ENCODE measurements around the gene CLIC4.

CLIC4 gene

DNA sequence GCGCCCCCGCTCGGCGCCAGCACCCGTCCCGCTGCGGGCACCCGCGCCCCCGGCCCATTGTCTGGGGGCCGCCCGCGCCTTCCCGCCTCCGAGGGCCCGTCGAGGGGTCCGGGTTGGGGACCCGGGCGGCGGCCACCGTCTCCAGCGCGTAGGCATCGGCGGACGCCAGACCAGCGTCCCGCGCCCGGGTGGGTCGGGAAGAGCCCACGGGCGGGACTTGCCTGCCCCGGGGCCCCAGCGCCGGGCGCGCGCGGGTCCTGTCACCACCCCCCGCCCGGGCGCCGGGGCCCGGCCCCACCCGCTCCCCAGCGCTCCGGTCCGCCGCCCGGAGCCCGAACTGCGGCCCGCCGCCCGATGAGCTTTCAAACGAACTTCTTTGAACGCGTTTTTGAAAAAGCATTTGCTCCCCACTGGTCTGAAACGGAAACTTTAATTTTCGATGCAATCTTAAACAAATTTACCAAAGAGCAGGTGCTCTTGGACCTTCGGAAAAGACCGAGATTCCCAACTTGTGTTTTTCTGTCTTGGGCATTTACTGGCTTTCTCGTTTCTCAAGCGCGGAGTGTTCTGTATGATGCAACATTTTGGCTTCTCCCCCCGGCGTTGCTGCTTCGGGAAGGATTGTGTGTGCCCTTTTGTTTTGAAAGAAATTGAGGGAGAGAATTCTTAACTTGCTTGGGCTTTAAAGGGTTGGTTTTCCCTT is 615 bp downstream of the CLIC4 start:
- Histone ChIP-seq H3K4me2 (ENCODE audit: insufficient read depth, low read length) (peak overlapping the region; percentile 79), H3K27ac (ENCODE audit: low read length) (peak overlapping the region; percentile 89), H3K27me3 (ENCODE audit: insufficient read depth, low read length, poor library complexity) (peaks cover 4% of the 10 kb centered on the region), H3K9ac (ENCODE audit: low read depth, low read length) (peak overlapping the region; percentile 91), H2AFZ (ENCODE audit: low read depth, low read length) (peak overlapping the region; percentile 74), H3K36me3 (ENCODE audit: insufficient read depth, low read length) (peaks cover 3% of the 10 kb centered on the region; the same call in 1 of the 2 replicates), H3K4me1 (ENCODE audit: insufficient read depth, low read length) (peaks cover 57% of the 10 kb centered on the region), H3K4me3 (ENCODE audit: low read depth in 1 of 2, low read length in 2 of 2) (peak overlapping the region; percentile 68 to 100), H4K20me1 (ENCODE audit: insufficient read depth, low read length) (peaks cover 17% of the 10 kb centered on the region), H3K79me2 (ENCODE audit: insufficient read depth, low read length) (peaks cover 57% of the 10 kb centered on the region), H3K9me3 (ENCODE audit: insufficient read depth, low read length, severe bottlenecking) (no peaks in the 10 kb centered on the region)
- DNase-seq, result peak; percentile 57
- peak; percentile 38 for TF ChIP-seq EZH2 (IDR thresholded peaks at IDR 0.05; ENCODE audit: borderline replicate concordance, low read depth, low read length, severe bottlenecking)
- TF ChIP-seq, protein P1, sequence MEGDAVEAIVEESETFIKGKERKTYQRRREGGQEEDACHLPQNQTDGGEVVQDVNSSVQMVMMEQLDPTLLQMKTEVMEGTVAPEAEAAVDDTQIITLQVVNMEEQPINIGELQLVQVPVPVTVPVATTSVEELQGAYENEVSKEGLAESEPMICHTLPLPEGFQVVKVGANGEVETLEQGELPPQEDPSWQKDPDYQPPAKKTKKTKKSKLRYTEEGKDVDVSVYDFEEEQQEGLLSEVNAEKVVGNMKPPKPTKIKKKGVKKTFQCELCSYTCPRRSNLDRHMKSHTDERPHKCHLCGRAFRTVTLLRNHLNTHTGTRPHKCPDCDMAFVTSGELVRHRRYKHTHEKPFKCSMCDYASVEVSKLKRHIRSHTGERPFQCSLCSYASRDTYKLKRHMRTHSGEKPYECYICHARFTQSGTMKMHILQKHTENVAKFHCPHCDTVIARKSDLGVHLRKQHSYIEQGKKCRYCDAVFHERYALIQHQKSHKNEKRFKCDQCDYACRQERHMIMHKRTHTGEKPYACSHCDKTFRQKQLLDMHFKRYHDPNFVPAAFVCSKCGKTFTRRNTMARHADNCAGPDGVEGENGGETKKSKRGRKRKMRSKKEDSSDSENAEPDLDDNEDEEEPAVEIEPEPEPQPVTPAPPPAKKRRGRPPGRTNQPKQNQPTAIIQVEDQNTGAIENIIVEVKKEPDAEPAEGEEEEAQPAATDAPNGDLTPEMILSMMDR (IDR thresholded peaks at IDR 0.05; ENCODE audit: borderline replicate concordance, extremely low read depth, low read length, poor library complexity, severe bottlenecking), result no peak
- 0 out of 3 replicates have a peak, but pooled peaks have one; percentile 4 for ATAC-seq (ENCODE audit: insufficient read depth, low read depth)

DNA sequence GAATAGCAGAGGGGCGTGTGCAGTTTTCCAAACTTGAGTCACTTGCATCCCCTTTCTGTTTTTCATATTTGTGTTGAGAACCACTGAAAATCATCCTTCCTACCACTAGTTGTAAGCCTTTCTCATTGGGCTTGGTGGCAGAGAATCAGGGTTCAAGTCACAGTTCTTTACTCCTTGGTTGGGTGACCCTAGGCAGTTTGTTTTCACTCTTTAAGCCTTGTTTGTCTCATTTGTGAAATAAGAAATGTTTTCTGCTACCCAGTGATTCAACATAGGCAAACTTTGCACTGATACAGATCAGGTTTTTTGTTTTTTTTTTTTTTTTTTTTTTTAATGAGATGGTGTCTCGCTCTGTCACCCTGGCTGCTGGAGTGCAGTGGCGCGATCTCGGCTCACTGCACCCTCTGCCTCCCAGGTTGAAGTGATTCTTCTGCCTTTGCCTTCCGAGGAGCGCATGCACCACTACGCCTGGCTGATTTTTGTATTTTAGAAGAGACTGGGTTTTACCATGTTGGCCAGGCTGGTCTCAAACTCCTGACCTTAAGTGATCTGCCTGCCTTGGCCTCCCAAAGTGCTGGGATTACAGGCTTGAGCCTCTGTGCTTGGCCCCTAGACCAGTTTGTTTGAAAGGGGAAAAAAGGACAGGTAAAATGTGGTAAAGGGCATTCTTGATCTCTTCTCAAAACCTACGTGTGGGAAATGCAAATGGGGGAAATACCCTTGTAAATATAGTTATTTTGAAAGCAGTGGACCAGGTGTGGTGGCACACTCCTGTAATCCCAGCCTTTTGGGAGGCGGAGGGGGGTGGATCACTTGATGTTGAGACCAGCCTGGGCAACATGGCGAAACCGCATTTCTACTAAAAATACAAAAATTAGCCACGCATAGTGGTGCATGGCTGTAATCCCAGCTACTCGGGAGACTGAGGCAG is 3.2 kb downstream of the CLIC4 start:
- H3K79me2 ChIP-seq (ENCODE audit: insufficient read depth, low read length), result peaks cover 81% of the 10 kb centered on the region

DNA sequence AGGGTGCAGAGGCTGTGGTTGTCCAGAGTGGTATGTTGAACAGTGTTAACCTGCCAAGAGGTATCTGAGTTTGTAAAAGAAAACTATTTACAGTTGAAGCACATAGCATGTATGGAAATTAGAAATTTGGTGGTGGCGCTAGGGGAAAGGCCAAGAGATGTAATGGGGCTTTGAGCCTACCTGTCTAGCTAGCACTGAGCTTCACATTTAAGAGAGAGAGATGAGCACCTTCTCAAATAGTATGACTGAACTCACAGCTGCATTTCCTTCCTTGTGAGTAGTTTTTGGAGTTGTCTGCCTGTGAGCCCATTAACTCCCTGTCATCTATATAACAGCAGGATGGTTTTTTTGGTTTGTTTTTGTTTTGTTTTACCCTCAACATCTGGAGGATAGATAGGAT is 4.0 kb downstream of the CLIC4 start:
- DNase-seq, result no peak
- Histone ChIP-seq H3K9me3 (ENCODE audit: insufficient read depth, low read length, severe bottlenecking) (no peaks in the 10 kb centered on the region), H3K9ac (ENCODE audit: low read depth, low read length) (no peak overlapping the region), H3K27ac (ENCODE audit: low read length) (no peak overlapping the region), H3K4me2 (ENCODE audit: insufficient read depth, low read length) (peak overlapping the region; percentile 79; the same call in 1 of the 2 replicates), H2AFZ (ENCODE audit: low read depth, low read length) (no peak overlapping the region), H3K79me2 (ENCODE audit: insufficient read depth, low read length) (peaks cover 89% of the 10 kb centered on the region), H3K4me1 (ENCODE audit: insufficient read depth, low read length) (peaks cover 46% of the 10 kb centered on the region), H3K27me3 (ENCODE audit: insufficient read depth, low read length, poor library complexity) (no peaks in the 10 kb centered on the region), H3K36me3 (ENCODE audit: insufficient read depth, low read length) (peaks cover 3% of the 10 kb centered on the region; the same call in 1 of the 2 replicates), H4K20me1 (ENCODE audit: insufficient read depth, low read length) (peaks cover 42% of the 10 kb centered on the region), H3K4me3 (ENCODE audit: low read depth in 1 of 2, low read length in 2 of 2) (no peak overlapping the region)
- no peak for ATAC-seq (ENCODE audit: insufficient read depth, low read depth)
- TF ChIP-seq EZH2 (IDR thresholded peaks at IDR 0.05; ENCODE audit: borderline replicate concordance, low read depth, low read length, severe bottlenecking), result no peak
- TF ChIP-seq, protein P1 (IDR thresholded peaks at IDR 0.05; ENCODE audit: borderline replicate concordance, extremely low read depth, low read length, poor library complexity, severe bottlenecking), result no peak

More for the DNA sequence above, 3.2 kb downstream of the CLIC4 start:
- Histone ChIP-seq H2AFZ (ENCODE audit: low read depth, low read length) (no peak overlapping the region), H3K27ac (ENCODE audit: low read length) (no peak overlapping the region), H3K36me3 (ENCODE audit: insufficient read depth, low read length) (peaks cover 3% of the 10 kb centered on the region; the same call in 1 of the 2 replicates), H3K4me2 (ENCODE audit: insufficient read depth, low read length) (peak overlapping the region; percentile 79; the same call in 1 of the 2 replicates), H4K20me1 (ENCODE audit: insufficient read depth, low read length) (peaks cover 34% of the 10 kb centered on the region), H3K4me3 (ENCODE audit: low read depth in 1 of 2, low read length in 2 of 2) (no peak overlapping the region), H3K9ac (ENCODE audit: low read depth, low read length) (no peak overlapping the region), H3K9me3 (ENCODE audit: insufficient read depth, low read length, severe bottlenecking) (no peaks in the 10 kb centered on the region), H3K27me3 (ENCODE audit: insufficient read depth, low read length, poor library complexity) (peaks cover 1% of the 10 kb centered on the region), H3K4me1 (ENCODE audit: insufficient read depth, low read length) (peaks cover 52% of the 10 kb centered on the region)
- no peak for ATAC-seq (ENCODE audit: insufficient read depth, low read depth)
- TF ChIP-seq, protein P1 (IDR thresholded peaks at IDR 0.05; ENCODE audit: borderline replicate concordance, extremely low read depth, low read length, poor library complexity, severe bottlenecking), result no peak
- TF ChIP-seq EZH2 (IDR thresholded peaks at IDR 0.05; ENCODE audit: borderline replicate concordance, low read depth, low read length, severe bottlenecking), result no peak
- DNase-seq, result no peak
